Thyroid gland (tissue), 4 donors: ENCODE results near the gene ARL4C.

Experiments used
- CTCF ChIP-seq, 6 experiments: fragments of 200-600 bp in 3 of 6; fragments of 450-650 bp in 3 of 6; sonication (generic) in 3 of 6; IDR thresholded peaks; one replicate each; pipeline ENCODE4 v1.5.1; 2016 to 2019; ENCODE audit warnings: antibody characterized with exemption in 6 of 6, mild to moderate bottlenecking in 2 of 6, inconsistent platforms in 1 of 6, moderate library complexity in 1 of 6
- POLR2A ChIP-seq, 2 donors: fragments of 450-650 bp; IDR thresholded peaks; one replicate each; pipeline ENCODE4 v1.6.1; 2017; ENCODE audit warnings: antibody characterized with exemption in 2 of 2, mild to moderate bottlenecking in 2 of 2, moderate library complexity in 1 of 2

- no peak for TF ChIP-seq CTCF (IDR thresholded peaks at IDR 0.05)
- no peak for TF ChIP-seq POLR2A (IDR thresholded peaks at IDR 0.05)
Measured at GRCh38 chr2:234512884-234513669, 16.2 kb upstream of the ARL4C start.
